PFSK-1 (cell line): ENCODE measurements around the gene OCIAD1.

Experiments
- FOXP2 ChIP-seq: optimal IDR thresholded peaks from 2 replicates; pipeline ENCODE3; 2011; ENCODE audit warnings: borderline replicate concordance, control low read depth, inconsistent platforms; ENCODE audit not compliant: insufficient read depth; ENCODE audit errors: extremely low read length, extremely low read depth
- POLR2AphosphoS5 ChIP-seq: IDR thresholded peaks from 2 replicates; pipeline ENCODE4 v1.6.1; 2012; ENCODE audit warnings: low read depth, mild to moderate bottlenecking, control low read depth, low read length, moderate library complexity
- SIN3A ChIP-seq: IDR thresholded peaks from 2 replicates; pipeline ENCODE4 v1.6.1; 2012; ENCODE audit warnings: mild to moderate bottlenecking, low read length, moderate library complexity, borderline replicate concordance; ENCODE audit not compliant: insufficient read depth
- TAF1 ChIP-seq: IDR thresholded peaks from 2 replicates; pipeline ENCODE4 v1.6.1; 2012; ENCODE audit warnings: low read length, control low read depth, borderline replicate concordance; ENCODE audit not compliant: insufficient read depth
- TF ChIP-seq, protein P1 (sequence below), 2 experiments: IDR thresholded peaks; 2 replicates each; pipeline versions ENCODE4 v1.6.1 to v1.8.0; 2011 to 2012; ENCODE audit warnings: low read depth in 2 of 2, low read length in 2 of 2, control low read depth in 1 of 2, inconsistent platforms in 1 of 2, mild to moderate bottlenecking in 1 of 2, moderate library complexity in 1 of 2; ENCODE audit not compliant: insufficient read depth in 1 of 2

OCIAD1 gene

DNA sequence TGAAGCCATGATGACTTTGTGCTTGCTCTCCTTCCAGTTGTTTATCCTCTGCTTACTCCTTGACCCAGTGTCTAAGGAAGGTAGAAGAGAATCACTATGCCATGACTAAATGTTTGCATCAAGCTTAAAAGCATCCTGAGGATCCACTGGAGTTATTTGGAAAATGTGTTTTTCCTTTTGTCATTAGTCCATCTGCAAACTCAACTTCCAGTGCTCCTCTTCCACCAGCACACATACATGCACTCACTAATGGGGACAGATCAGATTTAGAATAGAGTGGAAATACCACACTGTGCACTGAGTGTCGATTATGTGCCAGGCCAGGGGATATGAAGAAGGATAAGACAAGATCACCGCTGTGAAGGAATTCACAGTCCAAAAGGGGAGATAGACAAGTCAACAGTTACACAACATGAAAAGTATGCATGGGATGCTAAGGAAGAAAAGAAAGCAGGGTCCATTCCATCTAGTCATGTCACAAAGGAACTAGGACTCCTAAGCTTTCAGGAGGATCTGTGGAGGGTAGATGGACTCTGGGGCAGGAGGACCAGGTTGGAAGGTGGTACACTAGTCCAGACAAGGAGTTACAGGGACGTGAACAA lies 73.8 kb downstream of the OCIAD1 start:
- no peak for TF ChIP-seq TAF1
- no peak for TF ChIP-seq POLR2AphosphoS5
- no peak for TF ChIP-seq SIN3A
- no peak for TF ChIP-seq FOXP2
- TF ChIP-seq, protein P1, sequence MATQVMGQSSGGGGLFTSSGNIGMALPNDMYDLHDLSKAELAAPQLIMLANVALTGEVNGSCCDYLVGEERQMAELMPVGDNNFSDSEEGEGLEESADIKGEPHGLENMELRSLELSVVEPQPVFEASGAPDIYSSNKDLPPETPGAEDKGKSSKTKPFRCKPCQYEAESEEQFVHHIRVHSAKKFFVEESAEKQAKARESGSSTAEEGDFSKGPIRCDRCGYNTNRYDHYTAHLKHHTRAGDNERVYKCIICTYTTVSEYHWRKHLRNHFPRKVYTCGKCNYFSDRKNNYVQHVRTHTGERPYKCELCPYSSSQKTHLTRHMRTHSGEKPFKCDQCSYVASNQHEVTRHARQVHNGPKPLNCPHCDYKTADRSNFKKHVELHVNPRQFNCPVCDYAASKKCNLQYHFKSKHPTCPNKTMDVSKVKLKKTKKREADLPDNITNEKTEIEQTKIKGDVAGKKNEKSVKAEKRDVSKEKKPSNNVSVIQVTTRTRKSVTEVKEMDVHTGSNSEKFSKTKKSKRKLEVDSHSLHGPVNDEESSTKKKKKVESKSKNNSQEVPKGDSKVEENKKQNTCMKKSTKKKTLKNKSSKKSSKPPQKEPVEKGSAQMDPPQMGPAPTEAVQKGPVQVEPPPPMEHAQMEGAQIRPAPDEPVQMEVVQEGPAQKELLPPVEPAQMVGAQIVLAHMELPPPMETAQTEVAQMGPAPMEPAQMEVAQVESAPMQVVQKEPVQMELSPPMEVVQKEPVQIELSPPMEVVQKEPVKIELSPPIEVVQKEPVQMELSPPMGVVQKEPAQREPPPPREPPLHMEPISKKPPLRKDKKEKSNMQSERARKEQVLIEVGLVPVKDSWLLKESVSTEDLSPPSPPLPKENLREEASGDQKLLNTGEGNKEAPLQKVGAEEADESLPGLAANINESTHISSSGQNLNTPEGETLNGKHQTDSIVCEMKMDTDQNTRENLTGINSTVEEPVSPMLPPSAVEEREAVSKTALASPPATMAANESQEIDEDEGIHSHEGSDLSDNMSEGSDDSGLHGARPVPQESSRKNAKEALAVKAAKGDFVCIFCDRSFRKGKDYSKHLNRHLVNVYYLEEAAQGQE (IDR thresholded peaks at IDR 0.05; ENCODE audit: insufficient read depth in 1 of 2, low read depth in 2 of 2, low read length in 2 of 2) = no peak

DNA sequence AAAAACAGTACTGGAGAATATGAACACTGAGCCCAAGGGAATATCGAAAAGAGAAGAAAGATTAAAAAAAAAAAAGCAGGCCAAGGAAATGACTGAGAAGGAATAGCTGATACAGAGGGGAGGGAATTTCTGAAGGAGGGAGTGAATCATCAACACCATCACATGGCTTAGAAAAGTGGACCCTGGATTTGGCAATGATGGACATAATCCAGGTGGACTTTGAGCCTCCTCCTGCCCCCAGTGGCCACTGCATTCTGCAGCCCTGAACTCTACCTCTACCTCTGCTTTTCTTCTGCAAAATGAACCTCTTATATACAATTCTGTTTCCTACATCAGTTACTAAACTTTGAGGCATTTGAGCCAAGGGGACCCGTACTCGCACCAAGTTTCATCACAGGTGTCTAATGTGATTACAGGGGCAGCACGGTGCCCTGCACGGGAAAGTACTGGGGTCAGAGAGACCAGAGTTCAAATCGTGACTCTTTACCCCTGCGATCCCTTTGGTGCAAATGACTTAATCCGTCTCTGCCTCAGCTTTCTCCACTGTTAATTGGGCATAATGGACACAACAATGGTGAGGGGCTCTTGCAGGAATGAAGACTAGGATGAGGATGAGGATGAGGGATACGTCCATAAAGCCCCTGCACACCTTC lies 74.6 kb downstream of the OCIAD1 start:
- no peak for TF ChIP-seq FOXP2
- TF ChIP-seq SIN3A = no peak
- no peak for TF ChIP-seq POLR2AphosphoS5
- TF ChIP-seq TAF1 = no peak
- TF ChIP-seq, protein P1 (IDR thresholded peaks at IDR 0.05; ENCODE audit: insufficient read depth in 1 of 2, low read depth in 2 of 2, low read length in 2 of 2) = no peak

DNA sequence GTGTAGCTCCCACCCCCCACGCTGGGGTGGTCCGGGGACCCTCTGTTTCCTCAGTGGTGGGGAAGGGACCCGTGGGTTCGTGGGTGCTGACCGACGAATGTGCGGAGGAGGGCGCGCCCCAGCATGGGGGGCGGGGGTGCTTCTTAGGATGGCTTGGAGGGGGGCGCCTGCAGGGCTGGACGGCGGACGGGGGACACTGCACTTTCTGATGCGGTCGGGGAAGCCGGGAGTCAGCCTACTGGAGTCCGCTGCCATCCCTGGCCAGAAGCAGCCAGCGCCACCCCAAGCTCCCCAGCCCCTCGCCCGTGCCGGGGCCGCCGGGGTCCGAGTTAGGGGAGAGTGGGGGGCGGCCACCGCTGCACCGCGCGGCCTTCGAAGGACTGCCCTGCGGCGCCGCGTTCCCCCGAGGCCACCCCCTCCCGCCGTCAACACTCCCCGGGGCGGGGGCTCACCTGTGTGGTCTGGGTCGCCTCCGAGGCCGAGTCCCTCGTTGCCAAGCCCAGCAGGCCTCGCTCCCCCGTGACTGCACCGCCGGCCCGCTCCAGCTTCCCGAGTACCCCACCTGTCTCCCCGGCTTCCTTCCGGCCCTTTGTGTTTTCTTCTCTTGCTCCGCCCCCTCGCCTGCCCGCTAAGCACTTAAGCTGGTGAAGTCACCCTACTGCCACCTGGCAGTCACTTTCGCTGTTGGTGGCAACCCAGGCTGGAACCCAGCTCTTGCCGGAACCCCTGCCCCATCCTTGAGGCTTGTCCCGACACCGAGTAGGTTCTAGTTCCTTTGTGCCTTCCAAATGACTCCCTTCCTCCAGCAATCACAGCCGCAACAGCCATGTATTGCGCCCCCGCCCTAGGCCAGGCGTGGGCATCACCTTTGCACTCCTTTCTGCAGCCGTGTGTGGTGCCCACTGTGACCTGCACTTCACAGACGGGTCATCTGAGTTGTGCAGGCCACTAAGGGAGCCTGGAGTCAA lies 75.6 kb downstream of the OCIAD1 start, which contains the start of gene OCIAD2:
TSS of gene OCIAD2 (minus strand) at position 569 of the 968 bp plus-strand sequence. CDS start 2,225 bp downstream, outside the sequence.
- TF ChIP-seq SIN3A (no peak), FOXP2 (no peak), TAF1 (no peak), POLR2AphosphoS5 (no peak)
- TF ChIP-seq, protein P1 (IDR thresholded peaks at IDR 0.05; ENCODE audit: insufficient read depth in 1 of 2, low read depth in 2 of 2, low read length in 2 of 2) = no peak

DNA sequence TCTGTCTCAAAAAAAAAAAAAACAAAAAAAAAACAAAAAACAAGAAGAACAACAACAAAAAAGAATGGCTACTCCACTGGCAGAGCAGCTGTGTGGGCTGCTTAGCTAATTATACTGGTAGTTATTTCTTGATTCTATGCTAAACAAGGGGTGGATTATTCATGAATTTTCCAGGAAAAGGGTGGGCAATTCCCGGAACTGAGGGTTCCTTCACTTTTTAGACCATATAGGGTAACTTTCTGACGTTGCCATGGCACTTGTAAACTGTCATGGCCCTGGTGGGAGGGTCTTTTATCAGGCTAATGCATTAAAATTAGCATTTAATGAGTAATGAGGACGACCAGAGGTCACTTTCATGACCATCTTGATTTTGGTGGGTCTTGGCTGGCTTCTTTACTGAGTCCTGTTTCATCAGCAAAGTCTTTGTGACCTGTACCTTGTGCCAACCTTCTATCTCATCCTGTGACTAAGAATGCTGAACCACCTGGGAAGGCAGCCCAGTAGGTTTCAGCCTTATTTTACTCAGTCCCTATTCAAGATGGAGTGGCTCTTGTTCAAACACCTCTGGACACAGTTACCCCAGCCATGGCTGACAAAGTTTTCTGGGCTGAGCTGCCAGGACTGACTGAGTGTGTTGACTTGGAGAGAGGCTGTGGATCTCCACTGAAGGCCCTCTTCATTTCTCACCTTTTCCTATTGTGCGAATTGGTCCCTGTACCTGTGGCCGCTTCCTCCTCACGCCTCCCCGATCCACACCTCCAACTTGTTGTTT lies 77.0 kb downstream of the OCIAD1 start:
- TF ChIP-seq TAF1 (no peak), POLR2AphosphoS5 (no peak), FOXP2 (no peak), SIN3A (no peak)
- TF ChIP-seq, protein P1 (IDR thresholded peaks at IDR 0.05; ENCODE audit: insufficient read depth in 1 of 2, low read depth in 2 of 2, low read length in 2 of 2) = no peak
